Measurements from ENCODE around the gene DNAH10. TPM values are rescaled to one million over a fixed set of nuclear protein-coding genes. Genes with fewer than 3 reads are reported as not detected.

Gene DNAH10
- total RNA-seq, 1 experiment from 2014 or later, result 0.17 TPM

DNA sequence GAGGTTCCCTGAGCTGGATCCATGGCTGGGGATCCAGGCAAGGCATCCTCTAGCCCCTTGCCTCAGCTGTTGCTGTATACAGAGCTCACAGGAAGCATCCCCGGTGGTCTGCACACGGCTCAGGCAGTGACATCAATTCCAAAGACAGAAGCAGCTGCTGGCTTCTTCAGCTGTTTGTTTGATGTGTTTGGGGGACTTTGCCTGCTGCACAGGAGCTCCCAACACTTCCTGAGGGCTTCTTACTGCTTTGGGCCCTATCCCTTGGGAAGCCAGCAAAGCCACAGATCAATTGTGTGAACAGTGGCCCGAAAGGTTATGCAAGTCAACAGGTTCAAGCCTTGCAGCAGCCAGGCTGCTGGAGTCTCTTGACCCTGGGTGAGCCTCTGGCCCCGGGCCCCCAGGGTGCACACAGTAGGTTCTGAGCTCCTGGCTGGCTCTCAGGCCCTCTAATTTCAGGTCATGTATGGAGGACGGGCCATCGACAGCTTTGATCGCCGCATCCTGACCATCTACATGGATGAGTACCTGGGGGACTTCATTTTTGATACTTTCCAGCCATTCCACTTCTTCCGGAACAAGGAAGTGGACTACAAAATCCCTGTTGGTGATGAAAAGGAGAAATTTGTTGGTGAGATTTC, 168.0 kb downstream of the DNAH10 start:
- Histone ChIP-seq H3K9me3 (ENCODE audit: control insufficient read depth, low read depth, low read length) (no peaks in the 10 kb centered on the region), H3K79me1 (ENCODE audit: insufficient read depth, low read depth, low read length, poor library complexity, severe bottlenecking) (no peaks in the 10 kb centered on the region), H4K5ac (ENCODE audit: insufficient read length, low read depth, low read length) (no peak overlapping the region), H2BK15ac (ENCODE audit: low read depth, low read length) (no peak overlapping the region), H3K56ac (ENCODE audit: insufficient read length, low read depth, low read length) (no peak overlapping the region), H3K9ac (ENCODE audit: extremely low read depth, insufficient read length, low read length) (no peak overlapping the region), H2BK120ac (ENCODE audit: low read depth, low read length, poor library complexity, severe bottlenecking) (no peak overlapping the region), H4K20me1 (ENCODE audit: control insufficient read depth, insufficient read depth, insufficient read length) (no peaks in the 10 kb centered on the region), H3K4me1 (ENCODE audit: insufficient read depth, low read length) (no peaks in the 10 kb centered on the region), H3K79me2 (ENCODE audit: insufficient read depth, low read length) (no peaks in the 10 kb centered on the region), H3T11ph (ENCODE audit: low read length) (no peak overlapping the region), H3K27ac (ENCODE audit: insufficient read length, low read depth, low read length) (no peak overlapping the region), H3K27me3 (ENCODE audit: insufficient read depth, low read length) (no peaks in the 10 kb centered on the region; the same call in 1 of the 2 replicates), H2BK5ac (ENCODE audit: insufficient read length, low read length) (no peak overlapping the region), H3K14ac (ENCODE audit: insufficient read depth, low read length) (no peak overlapping the region; the same call in 1 of the 2 replicates), H2AFZ (ENCODE audit: low read length) (no peak overlapping the region), H3K4ac (ENCODE audit: low read depth, low read length) (no peak overlapping the region), H2AK5ac (ENCODE audit: insufficient read length, low read length) (no peak overlapping the region), H3K4me2 (ENCODE audit: insufficient read depth, insufficient read length, low read length) (no peak overlapping the region), H3K23ac (ENCODE audit: insufficient read length, low read depth, low read length) (no peak overlapping the region), H2BK20ac (ENCODE audit: low read depth, low read length, poor library complexity, severe bottlenecking) (no peak overlapping the region), H3K18ac (ENCODE audit: insufficient read length, low read depth, low read length) (no peak overlapping the region), H4K8ac (replicated peaks; ENCODE audit: insufficient read length, low read depth, low read length) (no peak overlapping the region), H3K23me2 (ENCODE audit: insufficient read length, low read depth, low read length, poor library complexity, severe bottlenecking) (no peaks in the 10 kb centered on the region), H2BK12ac (ENCODE audit: insufficient read length, low read depth, low read length) (no peak overlapping the region), H4K91ac (ENCODE audit: insufficient read length, low read depth, low read length) (no peak overlapping the region)
- H3K9me3 Mint-ChIP-seq, result no peaks in the 10 kb centered on the region
- H3K27ac Mint-ChIP-seq, result no peak overlapping the region
- TF ChIP-seq, protein P1, sequence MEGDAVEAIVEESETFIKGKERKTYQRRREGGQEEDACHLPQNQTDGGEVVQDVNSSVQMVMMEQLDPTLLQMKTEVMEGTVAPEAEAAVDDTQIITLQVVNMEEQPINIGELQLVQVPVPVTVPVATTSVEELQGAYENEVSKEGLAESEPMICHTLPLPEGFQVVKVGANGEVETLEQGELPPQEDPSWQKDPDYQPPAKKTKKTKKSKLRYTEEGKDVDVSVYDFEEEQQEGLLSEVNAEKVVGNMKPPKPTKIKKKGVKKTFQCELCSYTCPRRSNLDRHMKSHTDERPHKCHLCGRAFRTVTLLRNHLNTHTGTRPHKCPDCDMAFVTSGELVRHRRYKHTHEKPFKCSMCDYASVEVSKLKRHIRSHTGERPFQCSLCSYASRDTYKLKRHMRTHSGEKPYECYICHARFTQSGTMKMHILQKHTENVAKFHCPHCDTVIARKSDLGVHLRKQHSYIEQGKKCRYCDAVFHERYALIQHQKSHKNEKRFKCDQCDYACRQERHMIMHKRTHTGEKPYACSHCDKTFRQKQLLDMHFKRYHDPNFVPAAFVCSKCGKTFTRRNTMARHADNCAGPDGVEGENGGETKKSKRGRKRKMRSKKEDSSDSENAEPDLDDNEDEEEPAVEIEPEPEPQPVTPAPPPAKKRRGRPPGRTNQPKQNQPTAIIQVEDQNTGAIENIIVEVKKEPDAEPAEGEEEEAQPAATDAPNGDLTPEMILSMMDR (conservative IDR thresholded peaks at IDR 0.05), result no peak
- H3K27me3 Mint-ChIP-seq (ENCODE audit: low read depth), result peaks cover 94% of the 10 kb centered on the region
- H3K36me3 Mint-ChIP-seq (ENCODE audit: insufficient read depth in 1 of 3, low read depth in 3 of 3), result no peaks in the 10 kb centered on the region
- no CpG with 5 or more reads among the region's 9 CpGs for WGBS (ENCODE audit: extremely low coverage, insufficient read length, low lambda C conversion rate)
- no peaks in the 10 kb centered on the region for H3K4me1 Mint-ChIP-seq
- no peak for DNase-seq
- H3K4me3 Mint-ChIP-seq, result no peak overlapping the region

Data from H9 (cell line).